ENCODE results near the gene ATP6V0A4. TPM values are rescaled to one million over a fixed set of nuclear protein-coding genes. Genes with fewer than 3 reads are reported as not detected.
"Not testable (repeated sequence)": the region's sequence is repeated elsewhere in the genome, so short reads cannot be mapped to it uniquely, and the experiment has no call there.

The ATP6V0A4 gene
- total RNA-seq, 1 experiment from 2014 or later, result not detected

GRCh38 chr7:138688037-138688436 is 110.0 kb downstream of the ATP6V0A4 start:
- H3K9ac ChIP-seq (ENCODE audit: low read length); H3K79me2 ChIP-seq (ENCODE audit: low read length); H3K27me3 ChIP-seq (ENCODE audit: low read length); H4K20me1 ChIP-seq (ENCODE audit: insufficient read depth, low read depth, low read length); H3K4me2 ChIP-seq (ENCODE audit: low read depth, low read length, poor library complexity, severe bottlenecking); H3K9me3 ChIP-seq (ENCODE audit: low read length); H3K4me3 ChIP-seq (ENCODE audit: low read length); H2AFZ ChIP-seq (ENCODE audit: low read length); H3K27ac ChIP-seq (ENCODE audit: low read length); H3K9me2 ChIP-seq (replicated peaks; ENCODE audit: insufficient read depth, low read length); H3K4me1 ChIP-seq (ENCODE audit: low read length); H3K36me3 ChIP-seq (ENCODE audit: insufficient read depth, low read length): not testable (repeated sequence)
- peak; percentile 44 for DNase-seq

- Histone ChIP-seq H3K9me3 (ENCODE audit: low read length) (no peaks in the 10 kb centered on the region), H3K4me1 (ENCODE audit: low read length) (no peaks in the 10 kb centered on the region), H3K9ac (ENCODE audit: low read length) (no peak overlapping the region), H4K20me1 (ENCODE audit: insufficient read depth, low read depth, low read length) (no peaks in the 10 kb centered on the region), H2AFZ (ENCODE audit: low read length) (no peak overlapping the region), H3K4me3 (ENCODE audit: low read length) (no peak overlapping the region), H3K36me3 (ENCODE audit: insufficient read depth, low read length) (no peaks in the 10 kb centered on the region), H3K27ac (ENCODE audit: low read length) (no peak overlapping the region), H3K27me3 (ENCODE audit: low read length) (no peaks in the 10 kb centered on the region), H3K79me2 (ENCODE audit: low read length) (no peaks in the 10 kb centered on the region), H3K4me2 (ENCODE audit: low read depth, low read length, poor library complexity, severe bottlenecking) (no peak overlapping the region), H3K9me2 (replicated peaks; ENCODE audit: insufficient read depth, low read length) (no peaks in the 10 kb centered on the region)
- DNase-seq, result no peak
Measured at GRCh38 chr7:138684340-138684739, 113.7 kb downstream of the ATP6V0A4 start.

DNA sequence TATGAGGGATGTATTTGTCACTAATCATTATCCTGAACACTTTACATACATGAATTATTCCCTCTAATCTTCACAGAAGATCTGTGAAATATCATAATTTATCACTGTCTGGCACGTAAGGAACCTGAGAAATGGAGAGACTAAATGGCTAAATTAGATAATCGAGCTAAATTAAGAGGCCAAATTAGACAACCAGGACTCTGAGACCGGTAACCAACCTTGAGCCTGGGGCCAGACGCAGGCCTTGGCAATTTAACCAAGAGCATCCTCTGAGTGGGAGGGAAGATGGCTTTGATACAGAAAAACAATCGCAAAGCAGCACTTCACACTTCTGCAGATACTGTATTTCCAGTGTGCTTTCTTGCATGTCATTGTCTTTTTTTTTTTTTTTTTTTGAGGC is 118.2 kb downstream of the ATP6V0A4 start:
- H2AFZ ChIP-seq (ENCODE audit: low read length), result no peak overlapping the region
- no peak overlapping the region for H3K4me3 ChIP-seq (ENCODE audit: low read length)
- no peak overlapping the region for H3K27ac ChIP-seq (ENCODE audit: low read length)
- H3K9me3 ChIP-seq (ENCODE audit: low read length), result no peaks in the 10 kb centered on the region
- DNase-seq, result no peak
- no peaks in the 10 kb centered on the region for H3K4me1 ChIP-seq (ENCODE audit: low read length)
- H4K20me1 ChIP-seq (ENCODE audit: insufficient read depth, low read depth, low read length), result no peaks in the 10 kb centered on the region
- H3K9ac ChIP-seq (ENCODE audit: low read length), result no peak overlapping the region
- H3K79me2 ChIP-seq (ENCODE audit: low read length), result no peaks in the 10 kb centered on the region
- H3K27me3 ChIP-seq (ENCODE audit: low read length), result no peaks in the 10 kb centered on the region
- H3K9me2 ChIP-seq (replicated peaks; ENCODE audit: insufficient read depth, low read length), result no peaks in the 10 kb centered on the region
- H3K36me3 ChIP-seq (ENCODE audit: insufficient read depth, low read length), result no peaks in the 10 kb centered on the region
- no peak overlapping the region for H3K4me2 ChIP-seq (ENCODE audit: low read depth, low read length, poor library complexity, severe bottlenecking)

- H3K79me2 ChIP-seq (ENCODE audit: low read length), result no peaks in the 10 kb centered on the region
- H3K27ac ChIP-seq (ENCODE audit: low read length), result no peak overlapping the region
- no peak overlapping the region for H3K9ac ChIP-seq (ENCODE audit: low read length)
- H3K4me1 ChIP-seq (ENCODE audit: low read length), result no peaks in the 10 kb centered on the region
- H3K36me3 ChIP-seq (ENCODE audit: insufficient read depth, low read length), result no peaks in the 10 kb centered on the region
- H3K4me2 ChIP-seq (ENCODE audit: low read depth, low read length, poor library complexity, severe bottlenecking), result no peak overlapping the region
- no peaks in the 10 kb centered on the region for H3K27me3 ChIP-seq (ENCODE audit: low read length)
- no peak overlapping the region for H3K4me3 ChIP-seq (ENCODE audit: low read length)
- no peak overlapping the region for H2AFZ ChIP-seq (ENCODE audit: low read length)
- DNase-seq, result no peak
- H3K9me2 ChIP-seq (replicated peaks; ENCODE audit: insufficient read depth, low read length), result no peaks in the 10 kb centered on the region
- no peaks in the 10 kb centered on the region for H4K20me1 ChIP-seq (ENCODE audit: insufficient read depth, low read depth, low read length)
- H3K9me3 ChIP-seq (ENCODE audit: low read length), result no peaks in the 10 kb centered on the region
Measured at GRCh38 chr7:138670594-138670993, 127.4 kb downstream of the ATP6V0A4 start.

GRCh38 chr7:138669364-138669763 is 128.6 kb downstream of the ATP6V0A4 start:
- Histone ChIP-seq H3K79me2 (ENCODE audit: low read length) (no peaks in the 10 kb centered on the region), H3K9me3 (ENCODE audit: low read length) (no peaks in the 10 kb centered on the region), H3K27ac (ENCODE audit: low read length) (no peak overlapping the region), H3K4me1 (ENCODE audit: low read length) (no peaks in the 10 kb centered on the region), H3K4me2 (ENCODE audit: low read depth, low read length, poor library complexity, severe bottlenecking) (no peak overlapping the region), H3K9ac (ENCODE audit: low read length) (no peak overlapping the region), H4K20me1 (ENCODE audit: insufficient read depth, low read depth, low read length) (no peaks in the 10 kb centered on the region), H3K9me2 (replicated peaks; ENCODE audit: insufficient read depth, low read length) (no peaks in the 10 kb centered on the region), H3K36me3 (ENCODE audit: insufficient read depth, low read length) (no peaks in the 10 kb centered on the region), H3K4me3 (ENCODE audit: low read length) (no peak overlapping the region), H2AFZ (ENCODE audit: low read length) (no peak overlapping the region), H3K27me3 (ENCODE audit: low read length) (no peaks in the 10 kb centered on the region)
- no peak for DNase-seq

DNA sequence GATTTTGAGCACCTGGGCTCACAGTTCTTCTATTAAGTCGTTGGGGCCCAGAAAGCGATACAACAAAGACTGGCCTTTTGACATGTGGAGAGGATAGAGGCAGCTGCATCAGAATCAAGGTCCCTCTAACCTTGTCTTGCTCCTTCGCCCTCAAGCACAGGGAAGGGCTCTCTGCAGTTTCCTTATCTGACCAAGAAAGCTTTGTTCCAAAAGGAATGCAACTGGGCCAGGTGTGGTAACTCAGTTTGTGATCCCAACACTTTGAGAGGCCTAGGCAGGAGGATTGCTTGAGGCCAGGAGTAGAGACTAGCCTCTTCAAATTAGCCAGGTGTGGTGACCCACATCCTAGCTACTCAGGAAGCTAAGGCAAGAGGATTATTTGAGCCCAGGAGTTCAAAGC is 129.1 kb downstream of the ATP6V0A4 start:
- DNase-seq, result no peak
- no peaks in the 10 kb centered on the region for H3K36me3 ChIP-seq (ENCODE audit: insufficient read depth, low read length)
- H3K4me2 ChIP-seq (ENCODE audit: low read depth, low read length, poor library complexity, severe bottlenecking), result no peak overlapping the region
- no peaks in the 10 kb centered on the region for H3K4me1 ChIP-seq (ENCODE audit: low read length)
- H3K79me2 ChIP-seq (ENCODE audit: low read length), result no peaks in the 10 kb centered on the region
- H2AFZ ChIP-seq (ENCODE audit: low read length), result no peak overlapping the region
- no peaks in the 10 kb centered on the region for H3K27me3 ChIP-seq (ENCODE audit: low read length)
- no peaks in the 10 kb centered on the region for H3K9me2 ChIP-seq (replicated peaks; ENCODE audit: insufficient read depth, low read length)
- no peak overlapping the region for H3K27ac ChIP-seq (ENCODE audit: low read length)
- no peaks in the 10 kb centered on the region for H4K20me1 ChIP-seq (ENCODE audit: insufficient read depth, low read depth, low read length)
- no peak overlapping the region for H3K4me3 ChIP-seq (ENCODE audit: low read length)
- no peak overlapping the region for H3K9ac ChIP-seq (ENCODE audit: low read length)
- no peaks in the 10 kb centered on the region for H3K9me3 ChIP-seq (ENCODE audit: low read length)

GRCh38 chr7:138668229-138668596 is 129.8 kb downstream of the ATP6V0A4 start:
- H2AFZ ChIP-seq (ENCODE audit: low read length), result no peak overlapping the region
- H3K79me2 ChIP-seq (ENCODE audit: low read length), result no peaks in the 10 kb centered on the region
- H3K27me3 ChIP-seq (ENCODE audit: low read length), result no peaks in the 10 kb centered on the region
- no peak overlapping the region for H3K27ac ChIP-seq (ENCODE audit: low read length)
- H3K4me1 ChIP-seq (ENCODE audit: low read length), result no peaks in the 10 kb centered on the region
- H3K4me2 ChIP-seq (ENCODE audit: low read depth, low read length, poor library complexity, severe bottlenecking), result no peak overlapping the region
- no peaks in the 10 kb centered on the region for H3K9me3 ChIP-seq (ENCODE audit: low read length)
- H3K9me2 ChIP-seq (replicated peaks; ENCODE audit: insufficient read depth, low read length), result no peaks in the 10 kb centered on the region
- H3K9ac ChIP-seq (ENCODE audit: low read length), result no peak overlapping the region
- no peaks in the 10 kb centered on the region for H4K20me1 ChIP-seq (ENCODE audit: insufficient read depth, low read depth, low read length)
- H3K4me3 ChIP-seq (ENCODE audit: low read length), result no peak overlapping the region
- no peaks in the 10 kb centered on the region for H3K36me3 ChIP-seq (ENCODE audit: insufficient read depth, low read length)
- no peak for DNase-seq

DNA sequence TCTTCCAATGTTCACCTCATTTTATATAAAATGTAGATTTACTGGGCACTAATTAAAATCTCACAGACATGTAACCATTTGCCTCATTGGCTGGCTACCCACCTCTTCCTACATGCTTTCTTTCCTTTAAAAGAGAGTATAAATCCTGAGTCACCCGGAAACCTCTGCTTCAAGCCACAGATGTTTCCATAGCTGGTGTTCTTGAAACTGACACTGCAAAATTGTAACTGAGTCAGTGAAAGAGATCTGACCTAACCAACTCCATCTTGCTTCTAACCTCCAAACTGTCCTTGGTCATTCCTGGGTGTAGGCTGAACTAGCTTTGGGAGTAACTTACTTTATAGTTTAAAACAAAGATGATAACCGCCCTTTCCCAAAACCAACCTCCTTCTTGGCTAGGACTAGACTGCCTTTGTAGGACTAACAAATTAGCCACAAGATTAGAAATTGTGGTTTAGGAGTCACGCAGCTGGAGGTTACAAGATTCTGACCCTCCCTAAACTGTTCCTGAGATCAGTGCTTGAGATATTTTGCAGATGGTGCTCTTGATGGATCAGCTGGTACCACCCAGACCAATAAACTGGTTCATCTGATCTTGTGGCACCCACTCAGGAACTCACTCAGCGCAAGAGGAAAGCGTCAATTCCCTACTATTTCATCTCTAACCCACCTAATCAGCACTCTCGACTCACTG is 130.3 kb downstream of the ATP6V0A4 start:
- Histone ChIP-seq H3K4me1 (ENCODE audit: low read length) (no peaks in the 10 kb centered on the region), H4K20me1 (ENCODE audit: insufficient read depth, low read depth, low read length) (no peaks in the 10 kb centered on the region), H3K9me2 (replicated peaks; ENCODE audit: insufficient read depth, low read length) (no peaks in the 10 kb centered on the region), H3K27ac (ENCODE audit: low read length) (no peak overlapping the region), H3K27me3 (ENCODE audit: low read length) (no peaks in the 10 kb centered on the region), H3K4me3 (ENCODE audit: low read length) (no peak overlapping the region), H3K9ac (ENCODE audit: low read length) (no peak overlapping the region), H3K36me3 (ENCODE audit: insufficient read depth, low read length) (no peaks in the 10 kb centered on the region), H3K79me2 (ENCODE audit: low read length) (no peaks in the 10 kb centered on the region), H3K9me3 (ENCODE audit: low read length) (no peaks in the 10 kb centered on the region), H3K4me2 (ENCODE audit: low read depth, low read length, poor library complexity, severe bottlenecking) (no peak overlapping the region), H2AFZ (ENCODE audit: low read length) (no peak overlapping the region)
- no peak for DNase-seq

GRCh38 chr7:138666385-138666784 is 131.6 kb downstream of the ATP6V0A4 start:
- no peak overlapping the region for H3K4me2 ChIP-seq (ENCODE audit: low read depth, low read length, poor library complexity, severe bottlenecking)

More at GRCh38 chr7:138666385-138666784, 131.6 kb downstream of the ATP6V0A4 start:
- H3K9me3 ChIP-seq (ENCODE audit: low read length), result no peaks in the 10 kb centered on the region
- H3K9me2 ChIP-seq (replicated peaks; ENCODE audit: insufficient read depth, low read length), result no peaks in the 10 kb centered on the region
- H3K79me2 ChIP-seq (ENCODE audit: low read length), result no peaks in the 10 kb centered on the region
- no peak for DNase-seq
- no peaks in the 10 kb centered on the region for H3K27me3 ChIP-seq (ENCODE audit: low read length)
- H2AFZ ChIP-seq (ENCODE audit: low read length), result no peak overlapping the region
- no peaks in the 10 kb centered on the region for H4K20me1 ChIP-seq (ENCODE audit: insufficient read depth, low read depth, low read length)
- no peak overlapping the region for H3K4me3 ChIP-seq (ENCODE audit: low read length)
- H3K36me3 ChIP-seq (ENCODE audit: insufficient read depth, low read length), result no peaks in the 10 kb centered on the region
- no peaks in the 10 kb centered on the region for H3K4me1 ChIP-seq (ENCODE audit: low read length)
- no peak overlapping the region for H3K27ac ChIP-seq (ENCODE audit: low read length)
- no peak overlapping the region for H3K9ac ChIP-seq (ENCODE audit: low read length)
